SK-N-SH (cell line): ENCODE data around the gene MSANTD7. TPM values are rescaled to one million over a fixed set of nuclear protein-coding genes. Genes with fewer than 3 reads are reported as not detected.

Experiments
- CTCF ChIA-PET: fragments of 300-600, 350-600 bp; formaldehyde crosslinking; extraction: SDS; loops from one replicate; lab custom pipeline; 2021; lab: Yijun Ruan, JAX
- POLR2A ChIA-PET: fragments of 350-600 bp; sonication (Branson Sonifier 250); formaldehyde crosslinking; extraction: SDS; loops from one replicate; lab custom pipeline; 2020; ENCODE audit warnings: antibody characterized with exemption, inconsistent platforms; lab: Yijun Ruan, JAX
- DNase-seq: peaks from one replicate; pipeline ENCODE4 v3.0.0; 2012
- H2AFZ ChIP-seq: fragments of 200-600 bp; sonication (generic); 2 replicates; pipeline ENCODE4 v1.8.1; 2016; ENCODE audit warnings: antibody characterized with exemption, mild to moderate bottlenecking, low read depth
- H3F3A ChIP-seq: fragments of 200-600 bp; sonication (generic); replicated peaks from 2 replicates; pipeline ENCODE3; 2016; ENCODE audit warnings: antibody characterized with exemption, mild to moderate bottlenecking; ENCODE audit not compliant: insufficient read depth
- H3K27ac ChIP-seq, 2 experiments: fragments of 200-500 bp in 1 of 2; fragments of 200-600 bp in 1 of 2; sonication (Bioruptor generic) in 1 of 2; sonication (generic), shearing (Covaris generic) in 1 of 2; 2 replicates each; pipeline versions ENCODE4 v1.5.1 to v1.6.1; 2014 to 2016; ENCODE audit warnings: low read depth in 2 of 2, inconsistent platforms in 1 of 2, low read length in 1 of 2, mild to moderate bottlenecking in 1 of 2, mixed read lengths in 1 of 2
- H3K27me3 ChIP-seq: fragments of 200-600 bp; sonication (generic), shearing (Covaris generic); 2 replicates; pipeline ENCODE4 v1.6.1; 2016; ENCODE audit warnings: mixed run types; ENCODE audit not compliant: insufficient read depth
- H3K36me3 ChIP-seq, 2 experiments: fragments of 200-500 bp in 1 of 2; fragments of 200-600 bp in 1 of 2; sonication (Bioruptor generic) in 1 of 2; sonication (generic) in 1 of 2; replicated peaks in 1 of 2; 2 replicates each; pipeline versions ENCODE3 to v1.5.1; 2014 to 2016; ENCODE audit warnings: low read length in 1 of 2, mild to moderate bottlenecking in 1 of 2; ENCODE audit not compliant: insufficient read depth in 2 of 2, control insufficient read depth in 1 of 2
- H3K4me1 ChIP-seq, 2 experiments: fragments of 200-500 bp in 1 of 2; fragments of 200-600 bp in 1 of 2; sonication (Bioruptor generic) in 1 of 2; sonication (generic), shearing (Covaris generic) in 1 of 2; 2 replicates each; pipeline versions ENCODE4 v1.5.1 to v1.6.1; 2014 to 2016; ENCODE audit warnings: low read depth in 1 of 2, low read length in 1 of 2, mixed run types in 1 of 2; ENCODE audit not compliant: insufficient read depth in 2 of 2, control insufficient read depth in 1 of 2
- H3K4me2 ChIP-seq: fragments of 200-600 bp; sonication (generic), shearing (Covaris generic); 2 replicates; pipeline ENCODE4 v1.6.1; 2017; ENCODE audit warnings: mixed run types
- H3K4me3 ChIP-seq, 2 experiments: fragments of 200-500 bp in 1 of 2; fragments of 200-600 bp in 1 of 2; sonication (Bioruptor generic) in 1 of 2; sonication (generic), shearing (Covaris generic) in 1 of 2; 2 replicates each; pipeline versions ENCODE4 v1.5.1 to v1.8.1; 2014 to 2016; ENCODE audit warnings: low read depth in 2 of 2, inconsistent platforms in 1 of 2, low read length in 1 of 2, mild to moderate bottlenecking in 1 of 2, mixed read lengths in 1 of 2, moderate library complexity in 1 of 2
- H3K79me2 ChIP-seq: fragments of 200-600 bp; sonication (generic); 2 replicates; pipeline ENCODE4 v1.8.1; 2017; ENCODE audit warnings: mild to moderate bottlenecking; ENCODE audit not compliant: insufficient read depth
- H3K9ac ChIP-seq: fragments of 200-600 bp; sonication (generic); 2 replicates; pipeline ENCODE4 v1.6.1; 2017; ENCODE audit warnings: mixed run types
- H3K9me2 ChIP-seq: fragments of 200-600 bp; sonication (generic); 2 replicates; pipeline ENCODE4 v1.6.1; 2017; ENCODE audit warnings: mixed run types
- H3K9me3 ChIP-seq: fragments of 200-600 bp; sonication (generic); 2 replicates; pipeline ENCODE4 v1.6.1; 2017; ENCODE audit warnings: mixed run types, mild to moderate bottlenecking, moderate library complexity
- H4K20me1 ChIP-seq: fragments of 200-600 bp; sonication (generic); 2 replicates; pipeline ENCODE4 v1.6.1; 2017; ENCODE audit warnings: mild to moderate bottlenecking, mixed run types; ENCODE audit not compliant: insufficient read depth
- CHD2 ChIP-seq: fragments of 150-350 bp; IDR thresholded peaks from 2 replicates; pipeline ENCODE4 v1.6.1; 2018; ENCODE audit warnings: low read length; ENCODE audit not compliant: partially characterized antibody
- EZH2phosphoT487 ChIP-seq: fragments of 200-600 bp; sonication (generic); IDR thresholded peaks from 2 replicates; pipeline ENCODE4 v1.6.1; 2017; ENCODE audit warnings: low read depth, mixed run types, mild to moderate bottlenecking, antibody characterized with exemption, moderate library complexity, borderline replicate concordance
- FOSL2 ChIP-seq: IDR thresholded peaks from 2 replicates; pipeline ENCODE4 v1.4.0; 2012; ENCODE audit warnings: low read depth, mild to moderate bottlenecking, moderate library complexity, borderline replicate concordance
- FOXJ3 ChIP-seq: sonication (generic); formaldehyde crosslinking; IDR thresholded peaks from 2 replicates; pipeline ENCODE4 v1.5.1; 2020; ENCODE audit warnings: mild to moderate bottlenecking, missing genetic modification reagents
- FOXM1 ChIP-seq: IDR thresholded peaks from 2 replicates; pipeline ENCODE4 v1.4.0; 2012; ENCODE audit warnings: low read depth, mild to moderate bottlenecking
- GABPA ChIP-seq: IDR thresholded peaks from 2 replicates; pipeline ENCODE4 v1.4.0; 2012; ENCODE audit warnings: low read depth, mild to moderate bottlenecking
- JUND ChIP-seq: IDR thresholded peaks from 2 replicates; pipeline ENCODE4 v1.4.0; 2012
- MEF2A ChIP-seq: IDR thresholded peaks from 2 replicates; pipeline ENCODE4 v1.4.0; 2012; ENCODE audit warnings: low read depth, borderline replicate concordance
- MXI1 ChIP-seq: IDR thresholded peaks from 2 replicates; pipeline ENCODE4 v1.6.1; 2012; ENCODE audit warnings: mild to moderate bottlenecking, low read depth, low read length, improper control_type of control experiment
- NFIC ChIP-seq: IDR thresholded peaks from 2 replicates; pipeline ENCODE4 v1.4.0; 2012; ENCODE audit warnings: borderline replicate concordance
- NRF1 ChIP-seq: IDR thresholded peaks from 2 replicates; pipeline ENCODE4 v1.6.1; 2012; ENCODE audit warnings: low read depth, mild to moderate bottlenecking, low read length
- POLR2AphosphoS5 ChIP-seq: IDR thresholded peaks from 2 replicates; pipeline ENCODE4 v1.6.1; 2012; ENCODE audit warnings: low read depth, low read length
- RAD21 ChIP-seq: IDR thresholded peaks from 2 replicates; pipeline ENCODE4 v1.6.1; 2012; ENCODE audit warnings: mild to moderate bottlenecking, low read length
- RCOR1 ChIP-seq: fragments of 150-350 bp; IDR thresholded peaks from 2 replicates; pipeline ENCODE4 v1.6.1; 2017; ENCODE audit warnings: antibody characterized with exemption, low read length
- RFX5 ChIP-seq: IDR thresholded peaks from 2 replicates; pipeline ENCODE4 v1.6.1; 2012; ENCODE audit warnings: mild to moderate bottlenecking, improper control_type of control experiment, low read length
- RXRA ChIP-seq: IDR thresholded peaks from 2 replicates; pipeline ENCODE4 v1.4.0; 2012; ENCODE audit warnings: low read depth, mild to moderate bottlenecking, borderline replicate concordance
- SIN3A ChIP-seq: IDR thresholded peaks from 2 replicates; pipeline ENCODE4 v1.6.1; 2012; ENCODE audit warnings: low read depth, mild to moderate bottlenecking, low read length, moderate library complexity, borderline replicate concordance
- SMC3 ChIP-seq: IDR thresholded peaks from 2 replicates; pipeline ENCODE4 v1.6.1; 2012; ENCODE audit warnings: low read depth, low read length, improper control_type of control experiment
- TAF1 ChIP-seq: IDR thresholded peaks from 2 replicates; pipeline ENCODE4 v1.6.1; 2012; ENCODE audit warnings: low read depth, mild to moderate bottlenecking, low read length, moderate library complexity, borderline replicate concordance
- TCF12 ChIP-seq: IDR thresholded peaks from 2 replicates; pipeline ENCODE4 v1.4.0; 2012
- TEAD4 ChIP-seq: IDR thresholded peaks from 2 replicates; pipeline ENCODE4 v1.4.0; 2012; ENCODE audit warnings: mild to moderate bottlenecking, borderline replicate concordance; ENCODE audit not compliant: insufficient read depth
- WGBS: methylation state at CpG from one replicate; pipeline ENCODE4 v1.1.6; 2017; ENCODE audit warnings: low lambda C conversion rate; 5-methylcytosine and 5-hydroxymethylcytosine counted together
- polyA plus RNA-seq, 3 experiments: library from polyadenylated mRNA; depleted of rRNA; stranded (reverse); fragments of >200 nt; gene quantifications; 2 replicates each; pipeline ENCODE4 v1.2.3, GENCODE V29; 2012
- TF ChIP-seq, protein P1 (sequence below): IDR thresholded peaks from 2 replicates; pipeline ENCODE4; 2012
- TF ChIP-seq, protein P2 (sequence below): IDR thresholded peaks from 2 replicates; pipeline ENCODE4 v1.4.0; 2012; ENCODE audit warnings: low read depth, borderline replicate concordance
- TF ChIP-seq, protein P3 (sequence below): fragments of 150-350 bp; IDR thresholded peaks from 2 replicates; pipeline ENCODE4 v1.6.1; 2016; ENCODE audit warnings: mild to moderate bottlenecking, low read depth, low read length
- TF ChIP-seq, protein P4 (sequence below): fragments of 150-350 bp; IDR thresholded peaks from 2 replicates; pipeline ENCODE4 v1.6.1; 2017; ENCODE audit warnings: antibody characterized with exemption, low read length, low read depth, borderline replicate concordance

The MSANTD7 gene
- polyA plus RNA-seq, 1 of the 3 experiments (the other 2 are of a cell fraction) = 3.2 TPM

DNA sequence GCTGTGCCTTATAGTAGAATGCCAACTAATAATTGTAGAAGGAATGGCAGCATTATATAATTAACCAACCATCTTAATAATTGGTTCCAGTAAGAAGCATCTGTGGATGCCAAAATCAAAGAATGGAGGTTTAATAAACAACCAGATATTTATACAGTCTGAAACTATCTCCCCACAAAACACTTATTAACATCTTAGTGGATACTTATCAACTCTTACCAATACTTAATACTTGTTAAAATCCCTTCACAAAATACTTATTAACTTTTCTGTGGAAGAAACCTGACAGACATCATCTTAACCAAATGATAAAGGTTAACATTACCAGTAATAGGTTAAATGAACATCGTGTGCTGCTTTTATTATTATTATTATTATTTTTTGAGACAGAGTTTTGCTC, 34.3 kb upstream of the MSANTD7 start:
- no peak overlapping the region for H3K9ac ChIP-seq
- POLR2A ChIA-PET = no interaction called here
- no peak overlapping the region for H2AFZ ChIP-seq
- no peak overlapping the region for H3K27ac ChIP-seq
- H4K20me1 ChIP-seq = no peaks in the 10 kb centered on the region
- no peaks in the 10 kb centered on the region for H3F3A ChIP-seq
- no peak for DNase-seq
- H3K4me3 ChIP-seq = no peak overlapping the region
- no peaks in the 10 kb centered on the region for H3K9me3 ChIP-seq
- H3K79me2 ChIP-seq = no peaks in the 10 kb centered on the region
- H3K9me2 ChIP-seq = no peaks in the 10 kb centered on the region
- no peak overlapping the region for H3K4me2 ChIP-seq
- TF ChIP-seq SMC3 (no peak), RCOR1 (no peak), TCF12 (no peak), TAF1 (no peak), JUND (no peak), RAD21 (no peak), TEAD4 (no peak), EZH2phosphoT487 (no peak), SIN3A (no peak), POLR2AphosphoS5 (no peak)
- TF ChIP-seq, protein P1, sequence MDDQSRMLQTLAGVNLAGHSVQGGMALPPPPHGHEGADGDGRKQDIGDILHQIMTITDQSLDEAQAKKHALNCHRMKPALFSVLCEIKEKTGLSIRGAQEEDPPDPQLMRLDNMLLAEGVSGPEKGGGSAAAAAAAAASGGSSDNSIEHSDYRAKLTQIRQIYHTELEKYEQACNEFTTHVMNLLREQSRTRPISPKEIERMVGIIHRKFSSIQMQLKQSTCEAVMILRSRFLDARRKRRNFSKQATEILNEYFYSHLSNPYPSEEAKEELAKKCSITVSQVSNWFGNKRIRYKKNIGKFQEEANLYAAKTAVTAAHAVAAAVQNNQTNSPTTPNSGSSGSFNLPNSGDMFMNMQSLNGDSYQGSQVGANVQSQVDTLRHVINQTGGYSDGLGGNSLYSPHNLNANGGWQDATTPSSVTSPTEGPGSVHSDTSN = no peak
- TF ChIP-seq, protein P2, sequence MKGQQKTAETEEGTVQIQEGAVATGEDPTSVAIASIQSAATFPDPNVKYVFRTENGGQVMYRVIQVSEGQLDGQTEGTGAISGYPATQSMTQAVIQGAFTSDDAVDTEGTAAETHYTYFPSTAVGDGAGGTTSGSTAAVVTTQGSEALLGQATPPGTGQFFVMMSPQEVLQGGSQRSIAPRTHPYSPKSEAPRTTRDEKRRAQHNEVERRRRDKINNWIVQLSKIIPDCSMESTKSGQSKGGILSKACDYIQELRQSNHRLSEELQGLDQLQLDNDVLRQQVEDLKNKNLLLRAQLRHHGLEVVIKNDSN = no peak
- TF ChIP-seq, protein P3, sequence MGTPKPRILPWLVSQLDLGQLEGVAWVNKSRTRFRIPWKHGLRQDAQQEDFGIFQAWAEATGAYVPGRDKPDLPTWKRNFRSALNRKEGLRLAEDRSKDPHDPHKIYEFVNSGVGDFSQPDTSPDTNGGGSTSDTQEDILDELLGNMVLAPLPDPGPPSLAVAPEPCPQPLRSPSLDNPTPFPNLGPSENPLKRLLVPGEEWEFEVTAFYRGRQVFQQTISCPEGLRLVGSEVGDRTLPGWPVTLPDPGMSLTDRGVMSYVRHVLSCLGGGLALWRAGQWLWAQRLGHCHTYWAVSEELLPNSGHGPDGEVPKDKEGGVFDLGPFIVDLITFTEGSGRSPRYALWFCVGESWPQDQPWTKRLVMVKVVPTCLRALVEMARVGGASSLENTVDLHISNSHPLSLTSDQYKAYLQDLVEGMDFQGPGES = no peak
- CTCF ChIA-PET = no interaction called here
- WGBS = 64% methylated on average over 1 of the region's 1 CpG
- no peaks in the 10 kb centered on the region for H3K36me3 ChIP-seq
- H3K4me1 ChIP-seq = no peaks in the 10 kb centered on the region; a peak in 1 of 4 replicates
- H3K27me3 ChIP-seq = no peaks in the 10 kb centered on the region; the same call in 1 of the 2 replicates

DNA sequence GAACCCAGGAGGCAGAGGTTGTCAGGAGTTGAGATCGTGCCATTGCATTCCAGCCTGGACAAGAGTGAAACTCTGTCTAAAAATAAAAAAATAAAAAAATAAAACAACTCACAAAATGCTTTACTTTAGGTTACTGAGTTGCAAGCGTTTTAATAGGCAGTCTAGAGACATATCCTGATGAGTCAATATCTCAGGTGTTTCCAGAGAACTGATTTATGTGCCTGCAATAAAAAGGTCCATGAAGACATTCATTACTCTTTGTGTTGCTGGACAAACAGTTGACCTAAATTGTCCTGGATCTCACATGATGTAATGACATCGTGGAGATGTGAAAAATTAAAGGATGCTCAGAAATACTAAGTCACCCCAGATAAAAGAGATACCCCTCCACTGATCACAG, 31.8 kb upstream of the MSANTD7 start:
- H3F3A ChIP-seq = no peaks in the 10 kb centered on the region
- H3K4me1 ChIP-seq = no peaks in the 10 kb centered on the region; a peak in 1 of 4 replicates
- no peaks in the 10 kb centered on the region for H3K79me2 ChIP-seq
- H3K4me3 ChIP-seq = no peak overlapping the region
- DNase-seq = no peak
- H4K20me1 ChIP-seq = no peaks in the 10 kb centered on the region
- no peak overlapping the region for H2AFZ ChIP-seq
- no peaks in the 10 kb centered on the region; the same call in 1 of the 2 replicates for H3K27me3 ChIP-seq
- POLR2A ChIA-PET = no interaction called here
- 53% methylated on average over 3 of the region's 3 CpGs for WGBS
- H3K9me3 ChIP-seq = no peaks in the 10 kb centered on the region
- no peak overlapping the region for H3K4me2 ChIP-seq
- H3K9ac ChIP-seq = no peak overlapping the region
- CTCF ChIA-PET = no interaction called here
- H3K9me2 ChIP-seq = no peaks in the 10 kb centered on the region
- H3K36me3 ChIP-seq = no peaks in the 10 kb centered on the region
- no peak overlapping the region for H3K27ac ChIP-seq
- TF ChIP-seq FOSL2 = no peak
- no peak for TF ChIP-seq POLR2AphosphoS5
- no peak for TF ChIP-seq RFX5
- TF ChIP-seq RXRA = no peak
- TF ChIP-seq JUND = no peak
- TF ChIP-seq, protein P4, sequence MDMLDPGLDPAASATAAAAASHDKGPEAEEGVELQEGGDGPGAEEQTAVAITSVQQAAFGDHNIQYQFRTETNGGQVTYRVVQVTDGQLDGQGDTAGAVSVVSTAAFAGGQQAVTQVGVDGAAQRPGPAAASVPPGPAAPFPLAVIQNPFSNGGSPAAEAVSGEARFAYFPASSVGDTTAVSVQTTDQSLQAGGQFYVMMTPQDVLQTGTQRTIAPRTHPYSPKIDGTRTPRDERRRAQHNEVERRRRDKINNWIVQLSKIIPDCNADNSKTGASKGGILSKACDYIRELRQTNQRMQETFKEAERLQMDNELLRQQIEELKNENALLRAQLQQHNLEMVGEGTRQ = no peak
- no peak for TF ChIP-seq MXI1
- TF ChIP-seq NFIC = no peak
- no peak for TF ChIP-seq GABPA
- no peak for TF ChIP-seq FOXJ3 (CRISPR knock-in tag)
- TF ChIP-seq MEF2A = no peak
- TF ChIP-seq TCF12 = no peak
- no peak for TF ChIP-seq SIN3A
- TF ChIP-seq, protein P3 = no peak
- no peak for TF ChIP-seq RCOR1
- no peak for TF ChIP-seq NRF1
- no peak for TF ChIP-seq CHD2
- no peak for TF ChIP-seq FOXM1
